Activated gamma-delta T cell treated with anti-CD3 and anti-CD28 coated beads, Interleukin-2, amount 50 U/mL, for 16 hours (primary cell): Measurements from ENCODE around the gene LHX6.

ENCODE experiments used
- DNase-seq: peaks from one replicate; pipeline ENCODE4 v3.0.0-alpha.2; 2020; ENCODE audit warnings: low read depth

LHX6 gene

GRCh38 chr9:122234022-122234748 is 5.4 kb upstream of the LHX6 start:
- no peak for DNase-seq

GRCh38 chr9:122232796-122233306 is 4.1 kb upstream of the LHX6 start:
- DNase-seq, result no peak

- no peak for DNase-seq
Measured at GRCh38 chr9:122229485-122229837, 704 bp upstream of the LHX6 start.

- DNase-seq, result no peak
Measured at GRCh38 chr9:122228191-122228567, 578 bp downstream of the LHX6 start.

- no peak for DNase-seq
Measured at GRCh38 chr9:122227575-122227900, 1.2 kb downstream of the LHX6 start.

- no peak for DNase-seq
Measured at GRCh38 chr9:122226758-122227574, 1.8 kb downstream of the LHX6 start.

- DNase-seq, result no peak
Measured at GRCh38 chr9:122226142-122226757, 2.5 kb downstream of the LHX6 start.

GRCh38 chr9:122225312-122226141 is 3.2 kb downstream of the LHX6 start:
- no peak for DNase-seq

- no peak for DNase-seq
Measured at GRCh38 chr9:122223435-122223834, 5.3 kb downstream of the LHX6 start.

- no peak for DNase-seq
Measured at GRCh38 chr9:122222791-122223190, 6.0 kb downstream of the LHX6 start.

- no peak for DNase-seq
Measured at GRCh38 chr9:122221183-122221811, 7.5 kb downstream of the LHX6 start.

GRCh38 chr9:122220673-122221182 is 8.0 kb downstream of the LHX6 start:
- no peak for DNase-seq

GRCh38 chr9:122219856-122220672 is 8.7 kb downstream of the LHX6 start:
- DNase-seq, result no peak

- no peak for DNase-seq
Measured at GRCh38 chr9:122218935-122219855, 9.6 kb downstream of the LHX6 start.

- DNase-seq, result no peak
Measured at GRCh38 chr9:122218071-122218934, 10.5 kb downstream of the LHX6 start.

- no peak for DNase-seq
Measured at GRCh38 chr9:122217640-122218039, 11.1 kb downstream of the LHX6 start.

- DNase-seq, result no peak
Measured at GRCh38 chr9:122216798-122217418, 11.8 kb downstream of the LHX6 start.
